ENCODE measurements around the gene RGS11.

DNA sequence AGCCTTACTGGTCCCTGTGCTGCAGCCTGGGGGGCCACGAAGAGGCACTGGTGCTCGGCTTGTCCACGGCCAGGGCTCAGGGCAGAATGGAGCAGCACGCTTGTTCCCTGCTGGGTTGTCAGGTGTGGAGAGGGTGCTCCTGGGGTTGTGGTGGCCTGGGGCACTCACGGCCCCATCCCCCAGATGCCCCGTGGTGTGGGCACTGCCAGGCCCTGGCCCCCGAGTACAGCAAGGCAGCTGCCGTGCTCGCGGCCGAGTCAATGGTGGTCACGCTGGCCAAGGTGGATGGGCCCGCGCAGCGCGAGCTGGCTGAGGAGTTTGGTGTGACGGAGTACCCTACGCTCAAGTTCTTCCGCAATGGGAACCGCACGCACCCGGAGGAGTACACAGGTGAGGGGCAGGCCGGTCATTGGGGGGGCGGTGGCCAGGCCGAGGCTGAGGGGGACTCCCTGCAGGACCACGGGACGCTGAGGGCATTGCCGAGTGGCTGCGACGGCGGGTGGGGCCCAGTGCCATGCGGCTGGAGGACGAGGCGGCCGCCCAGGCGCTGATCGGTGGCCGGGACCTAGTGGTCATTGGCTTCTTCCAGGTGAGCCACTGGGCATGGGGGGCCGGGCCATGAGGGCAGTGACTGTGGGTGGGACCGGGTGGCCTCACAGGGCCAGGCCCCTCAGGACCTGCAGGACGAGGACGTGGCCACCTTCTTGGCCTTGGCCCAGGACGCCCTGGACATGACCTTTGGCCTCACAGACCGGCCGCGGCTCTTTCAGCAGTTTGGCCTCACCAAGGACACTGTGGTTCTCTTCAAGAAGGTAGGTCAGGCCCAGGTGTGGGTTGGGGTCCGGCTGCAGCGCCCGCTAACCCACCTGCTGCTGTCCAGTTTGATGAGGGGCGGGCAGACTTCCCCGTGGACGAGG, 8.7 kb upstream of the RGS11 start:
- TF ChIP-seq SIN3A (IDR thresholded peaks at IDR 0.05; ENCODE audit: borderline replicate concordance, insufficient read depth, low read depth, low read length), result no peak
- TF ChIP-seq, protein P1, sequence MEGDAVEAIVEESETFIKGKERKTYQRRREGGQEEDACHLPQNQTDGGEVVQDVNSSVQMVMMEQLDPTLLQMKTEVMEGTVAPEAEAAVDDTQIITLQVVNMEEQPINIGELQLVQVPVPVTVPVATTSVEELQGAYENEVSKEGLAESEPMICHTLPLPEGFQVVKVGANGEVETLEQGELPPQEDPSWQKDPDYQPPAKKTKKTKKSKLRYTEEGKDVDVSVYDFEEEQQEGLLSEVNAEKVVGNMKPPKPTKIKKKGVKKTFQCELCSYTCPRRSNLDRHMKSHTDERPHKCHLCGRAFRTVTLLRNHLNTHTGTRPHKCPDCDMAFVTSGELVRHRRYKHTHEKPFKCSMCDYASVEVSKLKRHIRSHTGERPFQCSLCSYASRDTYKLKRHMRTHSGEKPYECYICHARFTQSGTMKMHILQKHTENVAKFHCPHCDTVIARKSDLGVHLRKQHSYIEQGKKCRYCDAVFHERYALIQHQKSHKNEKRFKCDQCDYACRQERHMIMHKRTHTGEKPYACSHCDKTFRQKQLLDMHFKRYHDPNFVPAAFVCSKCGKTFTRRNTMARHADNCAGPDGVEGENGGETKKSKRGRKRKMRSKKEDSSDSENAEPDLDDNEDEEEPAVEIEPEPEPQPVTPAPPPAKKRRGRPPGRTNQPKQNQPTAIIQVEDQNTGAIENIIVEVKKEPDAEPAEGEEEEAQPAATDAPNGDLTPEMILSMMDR (IDR thresholded peaks at IDR 0.05), result no peak

Data from Panc1 (cell line).